HepG2 (cell line): ENCODE measurements around the gene RCC1. TPM values are rescaled to one million over a fixed set of nuclear protein-coding genes. Genes with fewer than 3 reads are reported as not detected.

Source experiments
- ARID2 ChIP-seq: sonication (generic); formaldehyde crosslinking; IDR thresholded peaks from 2 replicates; pipeline ENCODE4 v1.8.1; 2022; ENCODE audit warnings: mild to moderate bottlenecking, missing genetic modification reagents, borderline replicate concordance
- HCFC1 ChIP-seq: fragments of 150-350 bp; IDR thresholded peaks from 2 replicates; pipeline ENCODE4 v1.6.1; 2014; ENCODE audit warnings: low read depth, low read length
- HDAC1 ChIP-seq: sonication (generic); formaldehyde crosslinking; IDR thresholded peaks from 2 replicates; pipeline ENCODE4 v1.5.1; 2020; ENCODE audit warnings: mild to moderate bottlenecking, missing genetic modification reagents
- MED8 ChIP-seq: sonication (generic); formaldehyde crosslinking; IDR thresholded peaks from 2 replicates; pipeline ENCODE4 v1.8.1; 2023; ENCODE audit warnings: mild to moderate bottlenecking, missing genetic modification reagents; ENCODE audit not compliant: insufficient replicate concordance
- NPAS2 ChIP-seq: sonication (generic); formaldehyde crosslinking; IDR thresholded peaks from 2 replicates; pipeline ENCODE4 v1.8.0; 2022; ENCODE audit warnings: mild to moderate bottlenecking, missing genetic modification reagents, borderline replicate concordance
- NR2F6 ChIP-seq, 2 experiments: IDR thresholded peaks; 2 replicates each; pipeline ENCODE4 v1.6.1; 2016; ENCODE audit warnings: antibody characterized with exemption in 1 of 2, mild to moderate bottlenecking in 1 of 2
- POLR2AphosphoS5 ChIP-seq: IDR thresholded peaks from 2 replicates; pipeline ENCODE4 v1.6.1; 2012; ENCODE audit warnings: low read depth, low read length
- PPARG ChIP-seq: conservative IDR thresholded peaks from 2 replicates; pipeline ENCODE4 v1.6.1; 2016; ENCODE audit warnings: missing biosample characterization, missing genetic modification reagents
- RARA ChIP-seq: IDR thresholded peaks from 2 replicates; pipeline ENCODE4 v1.6.1; 2016; ENCODE audit warnings: missing genetic modification reagents, missing compliant biosample characterization
- SIN3B ChIP-seq: fragments of 150-350 bp; IDR thresholded peaks from 2 replicates; pipeline ENCODE4 v1.6.1; 2014; ENCODE audit warnings: low read length
- TFE3 ChIP-seq: IDR thresholded peaks from 2 replicates; pipeline ENCODE4 v1.6.1; 2016
- ZBTB10 ChIP-seq: sonication (generic); formaldehyde crosslinking; IDR thresholded peaks from 2 replicates; pipeline ENCODE4 v1.4.0; 2020; ENCODE audit warnings: missing genetic modification reagents, borderline replicate concordance
- ZBTB2 ChIP-seq: sonication (generic); formaldehyde crosslinking; IDR thresholded peaks from 2 replicates; pipeline ENCODE4 v1.8.0; 2022; ENCODE audit warnings: low read depth, missing genetic modification reagents
- ZBTB20 ChIP-seq: sonication (generic); formaldehyde crosslinking; IDR thresholded peaks from 2 replicates; pipeline ENCODE4 v1.8.1; 2023; ENCODE audit warnings: missing genetic modification reagents, low read depth, mild to moderate bottlenecking, borderline replicate concordance
- ZBTB8A ChIP-seq: sonication (generic); formaldehyde crosslinking; IDR thresholded peaks from 2 replicates; pipeline ENCODE4 v1.4.0; 2020; ENCODE audit warnings: mild to moderate bottlenecking, low read depth, missing genetic modification reagents, borderline replicate concordance
- ZNF431 ChIP-seq: sonication (generic); formaldehyde crosslinking; IDR thresholded peaks from 2 replicates; pipeline ENCODE4 v1.9.0; 2022; ENCODE audit warnings: missing genetic modification reagents, low read depth, mild to moderate bottlenecking, borderline replicate concordance
- ZNF432 ChIP-seq: sonication (generic); formaldehyde crosslinking; IDR thresholded peaks from 2 replicates; pipeline ENCODE4 v1.5.0; 2020; ENCODE audit warnings: missing genetic modification reagents, mild to moderate bottlenecking, borderline replicate concordance
- ZNF549 ChIP-seq: sonication (generic); formaldehyde crosslinking; IDR thresholded peaks from 2 replicates; pipeline ENCODE4 v1.5.0; 2020; ENCODE audit warnings: missing genetic modification reagents
- ZNF564 ChIP-seq: sonication (generic); formaldehyde crosslinking; IDR thresholded peaks from 2 replicates; pipeline ENCODE4 v1.8.1; 2023; ENCODE audit warnings: mild to moderate bottlenecking, missing genetic modification reagents
- ZNF782 ChIP-seq: sonication (generic); formaldehyde crosslinking; IDR thresholded peaks from 2 replicates; pipeline ENCODE4 v1.4.0; 2020; ENCODE audit warnings: missing genetic modification reagents, mild to moderate bottlenecking, borderline replicate concordance
- ZZZ3 ChIP-seq: sonication (generic); formaldehyde crosslinking; IDR thresholded peaks from 2 replicates; pipeline ENCODE4 v1.4.0; 2020; ENCODE audit warnings: missing genetic modification reagents, mild to moderate bottlenecking, borderline replicate concordance
- polyA plus RNA-seq, 8 experiments: library from polyadenylated mRNA; depleted of rRNA in 3 of 8; stranded (reverse) in 7 of 8; unstranded in 1 of 8; fragments of >200 nt; fragmentation: Illumina TruSeq in 4 of 8; extraction: Trizol in 4 of 8; gene quantifications; 2 replicates each; pipeline versions ENCODE4 v1.2.1 to v1.2.3, GENCODE V29; 2011 to 2016; ENCODE audit warnings: low read depth in 4 of 8, missing spikeins in 1 of 8, mixed read lengths in 1 of 8; ENCODE audit not compliant: insufficient read depth in 1 of 8
- total RNA-seq, 5 experiments: library from RNA; depleted of rRNA; stranded (reverse); fragments of >200 nt; fragmentation: Illumina TruSeq; extraction: Trizol; gene quantifications; 2 replicates each; pipeline ENCODE4 v1.2.3, GENCODE V29; 2016; ENCODE audit warnings: low read depth in 1 of 5
- TF ChIP-seq, protein P1 (sequence below): sonication (generic); formaldehyde crosslinking; IDR thresholded peaks from 2 replicates; pipeline ENCODE4 v1.4.0; 2020; ENCODE audit warnings: mild to moderate bottlenecking, missing genetic modification reagents
- TF ChIP-seq, protein P2 (sequence below): sonication (generic); formaldehyde crosslinking; IDR thresholded peaks from 2 replicates; pipeline ENCODE4 v1.5.0; 2020; ENCODE audit warnings: mild to moderate bottlenecking, low read depth, missing genetic modification reagents, borderline replicate concordance

RCC1 gene
- total and polyA plus RNA-seq, 2 of the 13 experiments (the other 11 are each of a cell fraction or from before 2014, with no cell fraction given), result 47.2 to 80.8 TPM

GRCh38 chr1:28581531-28582247, 75.8 kb downstream of the RCC1 start (continued):
- TF ChIP-seq MED8, result peak; percentile 74
- TF ChIP-seq ZNF432, result no peak
- TF ChIP-seq HDAC1 (CRISPR knock-in tag), result peak; percentile 75; the same call in 1 of the 2 replicates
- TF ChIP-seq ARID2, result peak; percentile 87; the same call in 1 of the 2 replicates
- TF ChIP-seq ZBTB2 (CRISPR knock-in tag), result no peak; the same call in 1 of the 2 replicates
- no peak for TF ChIP-seq NR2F6 (IDR thresholded peaks at IDR 0.05)
- TF ChIP-seq NR2F6 (CRISPR knock-in tag; IDR thresholded peaks at IDR 0.05), result peak; percentile 60; the same call in 1 of the 2 replicates
- TF ChIP-seq, protein P1, sequence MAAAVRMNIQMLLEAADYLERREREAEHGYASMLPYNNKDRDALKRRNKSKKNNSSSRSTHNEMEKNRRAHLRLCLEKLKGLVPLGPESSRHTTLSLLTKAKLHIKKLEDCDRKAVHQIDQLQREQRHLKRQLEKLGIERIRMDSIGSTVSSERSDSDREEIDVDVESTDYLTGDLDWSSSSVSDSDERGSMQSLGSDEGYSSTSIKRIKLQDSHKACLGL (CRISPR knock-in tag), result peak; percentile 89
- no peak for TF ChIP-seq ZBTB20 (CRISPR knock-in tag)
- no peak for TF ChIP-seq SIN3B
- TF ChIP-seq PPARG (CRISPR knock-in tag), result 0 out of 2 replicates have a peak, but pooled peaks have one; percentile 18
- peak; percentile 92 for TF ChIP-seq HCFC1
- TF ChIP-seq ZNF549, result 0 out of 2 replicates have a peak, but pooled peaks have one; percentile 26
- no peak for TF ChIP-seq ZNF431
- TF ChIP-seq ZBTB10 (CRISPR knock-in tag), result no peak
- peak; percentile 82; the same call in 1 of the 2 replicates for TF ChIP-seq ZBTB8A
- TF ChIP-seq, protein P2, sequence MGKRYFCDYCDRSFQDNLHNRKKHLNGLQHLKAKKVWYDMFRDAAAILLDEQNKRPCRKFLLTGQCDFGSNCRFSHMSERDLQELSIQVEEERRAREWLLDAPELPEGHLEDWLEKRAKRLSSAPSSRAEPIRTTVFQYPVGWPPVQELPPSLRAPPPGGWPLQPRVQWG (CRISPR knock-in tag), result no peak
- no peak; the same call in 1 of the 2 replicates for TF ChIP-seq ZNF782
- peak; percentile 85 for TF ChIP-seq ZNF564
- TF ChIP-seq TFE3 (CRISPR knock-in tag), result peak; percentile 38; the same call in 1 of the 2 replicates
- TF ChIP-seq RARA, result peak; percentile 64
- peak; percentile 100 for TF ChIP-seq POLR2AphosphoS5
- no peak; the same call in 1 of the 2 replicates for TF ChIP-seq ZZZ3 (CRISPR knock-in tag)
- TF ChIP-seq NPAS2 (CRISPR knock-in tag), result no peak
